Liver (tissue), 3 donors: ENCODE measurements around the gene HEG1.

ENCODE experiments used
- EGR1 ChIP-seq, 2 donors: IDR thresholded peaks; 2 replicates each; pipeline ENCODE4 v1.6.1; 2016 to 2018; ENCODE audit warnings: antibody characterized with exemption in 2 of 2, low read depth in 2 of 2
- FOXA1 ChIP-seq: IDR thresholded peaks from 2 replicates; pipeline ENCODE4 v1.6.1; 2016; ENCODE audit warnings: antibody characterized with exemption
- GABPA ChIP-seq, 2 donors: IDR thresholded peaks in 1 of 2; conservative IDR thresholded peaks in 1 of 2; 2 replicates each; pipeline ENCODE4 v1.6.1; 2016; ENCODE audit warnings: antibody characterized with exemption in 2 of 2, mild to moderate bottlenecking in 1 of 2, moderate library complexity in 1 of 2
- HNF4A ChIP-seq, 2 donors: conservative IDR thresholded peaks; 2 replicates each; pipeline ENCODE4 v1.6.1; 2016; ENCODE audit warnings: antibody characterized with exemption in 2 of 2, mild to moderate bottlenecking in 2 of 2
- HNF4G ChIP-seq: IDR thresholded peaks from 2 replicates; pipeline ENCODE4 v1.6.1; 2016; ENCODE audit warnings: antibody characterized with exemption
- RAD21 ChIP-seq, 2 donors: IDR thresholded peaks; 2 replicates each; pipeline ENCODE4 v1.6.1; 2016; ENCODE audit warnings: antibody characterized with exemption in 2 of 2, mild to moderate bottlenecking in 2 of 2
- SP1 ChIP-seq: IDR thresholded peaks from 2 replicates; pipeline ENCODE4 v1.6.1; 2018; ENCODE audit warnings: antibody characterized with exemption, mild to moderate bottlenecking
- TAF1 ChIP-seq: conservative IDR thresholded peaks from 2 replicates; pipeline ENCODE4 v1.6.1; 2016; ENCODE audit warnings: antibody characterized with exemption, mild to moderate bottlenecking
- YY1 ChIP-seq: IDR thresholded peaks from 2 replicates; pipeline ENCODE4 v1.6.1; 2016; ENCODE audit warnings: antibody characterized with exemption, mild to moderate bottlenecking
- TF ChIP-seq, protein P1 (sequence below): fragments of 150-350 bp; IDR thresholded peaks from 2 replicates; pipeline ENCODE4 v1.5.1; 2017; ENCODE audit warnings: improper control_type of control experiment, low read depth, low read length; ENCODE audit not compliant: missing input control
- TF ChIP-seq, protein P2 (sequence below): IDR thresholded peaks from 2 replicates; pipeline ENCODE4 v1.6.1; 2016; ENCODE audit warnings: antibody characterized with exemption
- TF ChIP-seq, protein P3 (sequence below): IDR thresholded peaks from 2 replicates; pipeline ENCODE4 v1.6.1; 2016; ENCODE audit warnings: antibody characterized with exemption, mild to moderate bottlenecking
- TF ChIP-seq, protein P4 (sequence below): IDR thresholded peaks from 2 replicates; pipeline ENCODE4 v1.6.1; 2016; ENCODE audit warnings: antibody characterized with exemption
- donor health status: healthy.
- donor health status: healthy.

DNA sequence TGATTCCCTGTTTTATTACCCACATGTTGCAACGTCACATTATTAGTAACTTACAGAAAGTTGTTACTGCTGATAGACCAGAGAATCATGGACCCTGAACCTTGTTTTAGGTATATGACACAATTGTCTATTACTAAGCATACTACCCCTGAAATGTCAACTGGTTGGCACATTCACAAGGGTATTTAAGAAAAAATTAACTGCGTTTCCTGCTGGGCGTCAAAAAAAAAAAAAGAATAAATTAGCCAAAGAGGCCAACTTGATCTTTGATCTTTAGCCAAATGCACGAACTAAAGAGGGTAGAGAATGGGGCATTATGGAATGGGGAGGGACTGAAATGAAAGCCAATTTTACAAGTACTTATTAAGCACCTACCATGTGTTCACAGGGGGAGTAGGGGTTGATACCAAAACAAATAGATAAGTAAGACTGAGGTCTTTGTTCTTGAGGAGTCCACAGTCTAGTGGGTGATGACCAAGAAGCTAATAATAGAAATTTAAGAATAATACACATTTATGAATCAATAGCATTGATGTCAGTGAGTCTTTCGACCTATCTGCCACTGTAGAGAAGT, 103.4 kb downstream of the HEG1 start:
- TF ChIP-seq GABPA (IDR thresholded peaks at IDR 0.05 in 1 of 2, conservative IDR thresholded peaks at IDR 0.05 in 1 of 2) (no peak), RAD21 (IDR thresholded peaks at IDR 0.05) (no peak), HNF4G (no peak), SP1 (no peak), FOXA1 (no peak), YY1 (no peak), EGR1 (IDR thresholded peaks at IDR 0.05; ENCODE audit: low read depth in 2 of 2) (no peak), TAF1 (no peak), HNF4A (conservative IDR thresholded peaks at IDR 0.05) (no peak)
- TF ChIP-seq, protein P1, sequence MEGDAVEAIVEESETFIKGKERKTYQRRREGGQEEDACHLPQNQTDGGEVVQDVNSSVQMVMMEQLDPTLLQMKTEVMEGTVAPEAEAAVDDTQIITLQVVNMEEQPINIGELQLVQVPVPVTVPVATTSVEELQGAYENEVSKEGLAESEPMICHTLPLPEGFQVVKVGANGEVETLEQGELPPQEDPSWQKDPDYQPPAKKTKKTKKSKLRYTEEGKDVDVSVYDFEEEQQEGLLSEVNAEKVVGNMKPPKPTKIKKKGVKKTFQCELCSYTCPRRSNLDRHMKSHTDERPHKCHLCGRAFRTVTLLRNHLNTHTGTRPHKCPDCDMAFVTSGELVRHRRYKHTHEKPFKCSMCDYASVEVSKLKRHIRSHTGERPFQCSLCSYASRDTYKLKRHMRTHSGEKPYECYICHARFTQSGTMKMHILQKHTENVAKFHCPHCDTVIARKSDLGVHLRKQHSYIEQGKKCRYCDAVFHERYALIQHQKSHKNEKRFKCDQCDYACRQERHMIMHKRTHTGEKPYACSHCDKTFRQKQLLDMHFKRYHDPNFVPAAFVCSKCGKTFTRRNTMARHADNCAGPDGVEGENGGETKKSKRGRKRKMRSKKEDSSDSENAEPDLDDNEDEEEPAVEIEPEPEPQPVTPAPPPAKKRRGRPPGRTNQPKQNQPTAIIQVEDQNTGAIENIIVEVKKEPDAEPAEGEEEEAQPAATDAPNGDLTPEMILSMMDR = no peak
- TF ChIP-seq, protein P2, sequence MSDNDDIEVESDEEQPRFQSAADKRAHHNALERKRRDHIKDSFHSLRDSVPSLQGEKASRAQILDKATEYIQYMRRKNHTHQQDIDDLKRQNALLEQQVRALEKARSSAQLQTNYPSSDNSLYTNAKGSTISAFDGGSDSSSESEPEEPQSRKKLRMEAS = no peak
- TF ChIP-seq, protein P3, sequence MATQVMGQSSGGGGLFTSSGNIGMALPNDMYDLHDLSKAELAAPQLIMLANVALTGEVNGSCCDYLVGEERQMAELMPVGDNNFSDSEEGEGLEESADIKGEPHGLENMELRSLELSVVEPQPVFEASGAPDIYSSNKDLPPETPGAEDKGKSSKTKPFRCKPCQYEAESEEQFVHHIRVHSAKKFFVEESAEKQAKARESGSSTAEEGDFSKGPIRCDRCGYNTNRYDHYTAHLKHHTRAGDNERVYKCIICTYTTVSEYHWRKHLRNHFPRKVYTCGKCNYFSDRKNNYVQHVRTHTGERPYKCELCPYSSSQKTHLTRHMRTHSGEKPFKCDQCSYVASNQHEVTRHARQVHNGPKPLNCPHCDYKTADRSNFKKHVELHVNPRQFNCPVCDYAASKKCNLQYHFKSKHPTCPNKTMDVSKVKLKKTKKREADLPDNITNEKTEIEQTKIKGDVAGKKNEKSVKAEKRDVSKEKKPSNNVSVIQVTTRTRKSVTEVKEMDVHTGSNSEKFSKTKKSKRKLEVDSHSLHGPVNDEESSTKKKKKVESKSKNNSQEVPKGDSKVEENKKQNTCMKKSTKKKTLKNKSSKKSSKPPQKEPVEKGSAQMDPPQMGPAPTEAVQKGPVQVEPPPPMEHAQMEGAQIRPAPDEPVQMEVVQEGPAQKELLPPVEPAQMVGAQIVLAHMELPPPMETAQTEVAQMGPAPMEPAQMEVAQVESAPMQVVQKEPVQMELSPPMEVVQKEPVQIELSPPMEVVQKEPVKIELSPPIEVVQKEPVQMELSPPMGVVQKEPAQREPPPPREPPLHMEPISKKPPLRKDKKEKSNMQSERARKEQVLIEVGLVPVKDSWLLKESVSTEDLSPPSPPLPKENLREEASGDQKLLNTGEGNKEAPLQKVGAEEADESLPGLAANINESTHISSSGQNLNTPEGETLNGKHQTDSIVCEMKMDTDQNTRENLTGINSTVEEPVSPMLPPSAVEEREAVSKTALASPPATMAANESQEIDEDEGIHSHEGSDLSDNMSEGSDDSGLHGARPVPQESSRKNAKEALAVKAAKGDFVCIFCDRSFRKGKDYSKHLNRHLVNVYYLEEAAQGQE = no peak
- TF ChIP-seq, protein P4, sequence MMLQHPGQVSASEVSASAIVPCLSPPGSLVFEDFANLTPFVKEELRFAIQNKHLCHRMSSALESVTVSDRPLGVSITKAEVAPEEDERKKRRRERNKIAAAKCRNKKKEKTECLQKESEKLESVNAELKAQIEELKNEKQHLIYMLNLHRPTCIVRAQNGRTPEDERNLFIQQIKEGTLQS = no peak
